GM19463 (cell line): ENCODE data around the gene IRS2.
"Not testable (repeated sequence)": the region's sequence is repeated elsewhere in the genome, so short reads cannot be mapped to it uniquely, and the experiment has no call there.

Source experiments
- ATAC-seq: cut with Tn5 transposase; IDR thresholded peaks from one replicate; pipeline ENCODE4 v1.9.1; 2021; ENCODE audit warnings: mild to moderate bottlenecking, moderate library complexity; ENCODE audit not compliant: unreplicated experiment

The IRS2 gene

GRCh38 chr13:109786457-109787134 lies at the start of gene IRS2:
Gene IRS2 (minus strand): TSS chr13:109786583. CDS start chr13:109786053, 530 bp downstream.
- ATAC-seq, result peak; percentile 83

GRCh38 chr13:109834973-109835720 lies 48.8 kb upstream of the IRS2 start:
- ATAC-seq, result no peak

GRCh38 chr13:109833940-109834339 lies 47.6 kb upstream of the IRS2 start:
- no peak for ATAC-seq

GRCh38 chr13:109833071-109833470 lies 46.7 kb upstream of the IRS2 start:
- no peak for ATAC-seq

GRCh38 chr13:109828591-109829316 lies 42.4 kb upstream of the IRS2 start:
- ATAC-seq, result not testable (repeated sequence)

GRCh38 chr13:109823201-109823600 lies 36.8 kb upstream of the IRS2 start:
- ATAC-seq, result not testable (repeated sequence)

- no peak for ATAC-seq
These were observed 34.7 kb upstream of the IRS2 start for GRCh38 chr13:109821103-109821502.

GRCh38 chr13:109819874-109820273 lies 33.5 kb upstream of the IRS2 start:
- no peak for ATAC-seq

- no peak for ATAC-seq
These were observed 32.5 kb upstream of the IRS2 start for GRCh38 chr13:109818886-109819285.

- ATAC-seq, result no peak
These were observed 31.5 kb upstream of the IRS2 start for GRCh38 chr13:109817591-109818535.

- no peak for ATAC-seq
These were observed 30.4 kb upstream of the IRS2 start for GRCh38 chr13:109816808-109817203.

GRCh38 chr13:109816112-109816807 lies 29.9 kb upstream of the IRS2 start:
- ATAC-seq, result no peak

GRCh38 chr13:109815651-109816050 lies 29.3 kb upstream of the IRS2 start:
- no peak for ATAC-seq

GRCh38 chr13:109813663-109814062 lies 27.3 kb upstream of the IRS2 start:
- ATAC-seq, result no peak

- no peak for ATAC-seq
These were observed 26.0 kb upstream of the IRS2 start for GRCh38 chr13:109812382-109812781.

GRCh38 chr13:109810761-109811510 lies 24.6 kb upstream of the IRS2 start:
- ATAC-seq, result no peak

- ATAC-seq, result no peak
These were observed 23.0 kb upstream of the IRS2 start for GRCh38 chr13:109809216-109809932.

- no peak for ATAC-seq
These were observed 21.0 kb upstream of the IRS2 start for GRCh38 chr13:109807345-109807744.

- no peak for ATAC-seq
These were observed 18.3 kb upstream of the IRS2 start for GRCh38 chr13:109804654-109805053.
